IMR-90 (cell line): Measurements from ENCODE around the gene SIPA1L3. TPM values are rescaled to one million over a fixed set of nuclear protein-coding genes. Genes with fewer than 3 reads are reported as not detected.

ENCODE experiments used
- ATAC-seq: fragments of 200-7000 bp; cut with Tn5 transposase; 2 replicates; pipeline ENCODE4 v1.9.1; 2020; ENCODE audit warnings: low read depth, mild to moderate bottlenecking, moderate library complexity
- BruUV-seq: library from RNA; stranded (reverse); fragments of 400-500 nt; replicated peaks from 2 replicates; lab custom pipeline; 2021; lab: Mats Ljungman, UMichigan
- CTCF ChIA-PET: fragments of 300-600 bp; formaldehyde crosslinking; extraction: SDS; loops from one replicate; lab custom pipeline; 2021; ENCODE audit warnings: antibody characterized with exemption; lab: Yijun Ruan, JAX
- POLR2A ChIA-PET: fragments of 300-600 bp; sonication (Branson Sonifier 250); formaldehyde crosslinking; loops from one replicate; lab custom pipeline; 2022; ENCODE audit warnings: antibody characterized with exemption; ENCODE audit not compliant: unreplicated experiment; lab: Charles Lee
- DNase-seq: peaks from one replicate; pipeline ENCODE4 v3.0.0; 2013
- H2AFZ ChIP-seq: replicated peaks from 2 replicates; pipeline ENCODE3; 2013; ENCODE audit warnings: low read length, mild to moderate bottlenecking; ENCODE audit not compliant: poor library complexity
- H2AK5ac ChIP-seq: 2 replicates; pipeline ENCODE4 v1.6.1; 2013; ENCODE audit warnings: low read depth, low read length, inconsistent platforms
- H2AK9ac ChIP-seq: replicated peaks from 2 replicates; pipeline ENCODE3; 2013; ENCODE audit warnings: mild to moderate bottlenecking, low read depth, low read length, moderate library complexity; ENCODE audit not compliant: poor library complexity
- H2BK120ac ChIP-seq: 2 replicates; pipeline ENCODE4 v1.6.1; 2013; ENCODE audit warnings: low read depth, low read length, inconsistent platforms
- H2BK15ac ChIP-seq: 3 replicates; pipeline ENCODE4 v1.6.1; 2013; ENCODE audit warnings: low read depth, low read length, inconsistent platforms
- H2BK20ac ChIP-seq: 2 replicates; pipeline ENCODE4 v1.6.1; 2013; ENCODE audit warnings: low read depth, mild to moderate bottlenecking, inconsistent platforms, low read length, moderate library complexity
- H2BK5ac ChIP-seq: 2 replicates; pipeline ENCODE4 v1.6.1; 2013; ENCODE audit warnings: mild to moderate bottlenecking, low read depth, low read length, inconsistent platforms; ENCODE audit not compliant: poor library complexity, severe bottlenecking
- H3K14ac ChIP-seq: replicated peaks from 2 replicates; pipeline ENCODE4 v1.6.1; 2013; ENCODE audit warnings: low read depth, low read length, inconsistent platforms
- H3K18ac ChIP-seq: 2 replicates; pipeline ENCODE4 v1.6.1; 2013; ENCODE audit warnings: low read depth, low read length, control low read depth
- H3K23ac ChIP-seq: 2 replicates; pipeline ENCODE4 v1.6.1; 2013; ENCODE audit warnings: low read depth, low read length, inconsistent platforms
- H3K27ac ChIP-seq: 2 replicates; pipeline ENCODE4 v1.5.1; 2013; ENCODE audit warnings: mild to moderate bottlenecking, control low read depth, low read length; ENCODE audit not compliant: insufficient read depth
- H3K27me3 ChIP-seq: 2 replicates; pipeline ENCODE4 v1.6.1; 2013; ENCODE audit warnings: low read length; ENCODE audit not compliant: control insufficient read depth, insufficient read depth
- H3K36me3 ChIP-seq: 2 replicates; pipeline ENCODE4 v1.6.1; 2013; ENCODE audit warnings: low read length, mixed read lengths; ENCODE audit not compliant: control insufficient read depth, insufficient read depth
- H3K4ac ChIP-seq: 2 replicates; pipeline ENCODE4 v1.6.1; 2013; ENCODE audit warnings: low read depth, low read length, inconsistent platforms
- H3K4me1 ChIP-seq: 2 replicates; pipeline ENCODE4 v1.6.1; 2013; ENCODE audit warnings: low read length, mixed read lengths; ENCODE audit not compliant: control insufficient read depth, insufficient read depth
- H3K4me2 ChIP-seq: 2 replicates; pipeline ENCODE4 v1.6.1; 2013; ENCODE audit warnings: low read depth, mild to moderate bottlenecking, control low read depth, low read length, moderate library complexity
- H3K4me3 ChIP-seq: 2 replicates; pipeline ENCODE4 v1.5.1; 2013; ENCODE audit warnings: low read depth, mild to moderate bottlenecking, control low read depth, low read length, moderate library complexity; ENCODE audit not compliant: insufficient read depth
- H3K56ac ChIP-seq: 2 replicates; pipeline ENCODE4 v1.6.1; 2013; ENCODE audit warnings: low read length, inconsistent platforms; ENCODE audit not compliant: insufficient read depth; ENCODE audit errors: extremely low read depth
- H3K79me1 ChIP-seq, 2 experiments: 2 replicates each; pipeline ENCODE4 v1.6.1; 2013; ENCODE audit warnings: low read length in 2 of 2, inconsistent platforms in 1 of 2, low read depth in 1 of 2
- H3K9ac ChIP-seq: 2 replicates; pipeline ENCODE4 v1.6.1; 2013; ENCODE audit warnings: low read depth, low read length, control low read depth
- H3K9me1 ChIP-seq: 2 replicates; pipeline ENCODE4 v1.6.1; 2013; ENCODE audit warnings: low read length, inconsistent platforms; ENCODE audit not compliant: insufficient read depth
- H3K9me3 ChIP-seq: 2 replicates; pipeline ENCODE4 v1.6.1; 2013; ENCODE audit warnings: low read length; ENCODE audit not compliant: control insufficient read depth, insufficient read depth
- H4K20me1 ChIP-seq: 2 replicates; pipeline ENCODE4 v1.6.1; 2013; ENCODE audit warnings: low read length, inconsistent platforms; ENCODE audit not compliant: insufficient read depth
- H4K5ac ChIP-seq: 2 replicates; pipeline ENCODE4 v1.6.1; 2013; ENCODE audit warnings: mild to moderate bottlenecking, low read depth, low read length, control low read depth
- H4K8ac ChIP-seq, 2 experiments: 2 replicates each; pipeline ENCODE4 v1.6.1; 2013; ENCODE audit warnings: low read depth in 2 of 2, low read length in 2 of 2, control low read depth in 1 of 2, inconsistent platforms in 1 of 2
- H4K91ac ChIP-seq: 2 replicates; pipeline ENCODE4 v1.6.1; 2013; ENCODE audit warnings: low read depth, low read length, inconsistent platforms; ENCODE audit not compliant: insufficient read depth
- CHD1 ChIP-seq: IDR thresholded peaks from 2 replicates; pipeline ENCODE4 v1.6.1; 2012; ENCODE audit warnings: low read depth, low read length, improper control_type of control experiment
- CTCF ChIP-seq: conservative IDR thresholded peaks from 2 replicates; pipeline ENCODE4 v1.5.1; 2012; ENCODE audit warnings: mild to moderate bottlenecking, low read depth, low read length, improper control_type of control experiment
- RAD21 ChIP-seq: IDR thresholded peaks from 2 replicates; pipeline ENCODE4 v1.6.1; 2012; ENCODE audit warnings: low read length, improper control_type of control experiment
- USF2 ChIP-seq: fragments of 150-350 bp; IDR thresholded peaks from 2 replicates; pipeline ENCODE4 v1.6.1; 2017; ENCODE audit warnings: mild to moderate bottlenecking, antibody characterized with exemption, low read length, low read depth
- WGBS, 2 experiments: methylation state at CpG; one replicate each; pipeline versions ENCODE4 v1.1.5 to v1.1.7; 2013; ENCODE audit warnings: missing lambda C conversion rate in 2 of 2; ENCODE audit not compliant: insufficient read length in 1 of 2; ENCODE audit errors: extremely low coverage in 2 of 2; 5-methylcytosine and 5-hydroxymethylcytosine counted together
- dilution Hi-C: fragments of 300-500 bp; cut with HindIII; formaldehyde crosslinking; loops from one replicate; pipeline ENCODE4 v1.14.3; 2018; ENCODE audit warnings: low sequenced_read_pairs; ENCODE audit not compliant: unreplicated experiment
- in situ Hi-C: fragments of 300-500 bp; cut with MboI; formaldehyde crosslinking; loops from 3 replicates; pipeline ENCODE4 v1.14.3; 2019; ENCODE audit warnings: low sequenced_read_pairs, inconsistent platforms, mixed read lengths
- intact Hi-C: fragments of 100-400 bp; cut with micrococcal nuclease; formaldehyde crosslinking; loops from 2 replicates; pipeline ENCODE4 v1.10.0; 2022
- polyA plus RNA-seq, 3 experiments: library from polyadenylated mRNA; depleted of rRNA; stranded (reverse); fragments of >200 nt; gene quantifications; 2 replicates each; pipeline ENCODE4 v1.2.3, GENCODE V29; 2012; ENCODE audit warnings: low replicate concordance in 1 of 3
- total RNA-seq: library from RNA; depleted of rRNA; stranded (reverse); fragments of >200 nt; gene quantifications from 2 replicates; pipeline ENCODE4 v1.2.3, GENCODE V29; 2012

Gene SIPA1L3
- total and polyA plus RNA-seq, 2 of the 4 experiments (the other 2 are of a cell fraction), result 4.1 to 9.4 TPM

- TF ChIP-seq CTCF (no peak), CHD1 (no peak)
Measured at GRCh38 chr19:37988758-37989635, 82.0 kb downstream of the SIPA1L3 start (continued).

- BruUV-seq, result no TSS peak
- H3K4me3 ChIP-seq, result no peak overlapping the region
Measured at GRCh38 chr19:37989855-37990254, 82.8 kb downstream of the SIPA1L3 start.

More at GRCh38 chr19:37989855-37990254, 82.8 kb downstream of the SIPA1L3 start:
- Histone ChIP-seq H3K79me1 (peaks cover 52 to 97% of the 10 kb centered on the region in 2 experiments), H2AFZ (no peak overlapping the region), H3K4me1 (peaks cover 16% of the 10 kb centered on the region), H3K27me3 (no peaks in the 10 kb centered on the region), H4K20me1 (no peaks in the 10 kb centered on the region), H3K23ac (no peak overlapping the region), H3K9me1 (peaks cover 32% of the 10 kb centered on the region), H3K14ac (no peak overlapping the region), H2AK5ac (no peak overlapping the region; the same call in 1 of the 2 replicates), H3K9ac (no peak overlapping the region), H3K27ac (no peak overlapping the region), H3K18ac (no peak overlapping the region), H2BK120ac (no peak overlapping the region; the same call in 1 of the 2 replicates), H2BK15ac (no peak overlapping the region), H4K8ac (no peak overlapping the region), H2BK20ac (no peak overlapping the region), H3K4me2 (no peak overlapping the region), H4K91ac (no peak overlapping the region), H2AK9ac (peak overlapping the region; percentile 52), H2BK5ac (peak overlapping the region; percentile 5), H3K36me3 (no peaks in the 10 kb centered on the region), H3K9me3 (no peaks in the 10 kb centered on the region), H3K56ac (no peak overlapping the region), H3K4ac (no peak overlapping the region), H4K5ac (no peak overlapping the region)
- no CpG with 5 or more reads among the region's 7 CpGs for WGBS, 2 experiments
- dilution Hi-C loops (no loop called here), in situ Hi-C loops (no loop called here), intact Hi-C loops (no loop called here)
- no peak for DNase-seq
- ATAC-seq, result no peak
- POLR2A ChIA-PET, result no interaction called here
- TF ChIP-seq RAD21, result no peak
- TF ChIP-seq USF2, result no peak
- CTCF ChIA-PET, result no interaction called here
